ENCODE data around the gene C1orf74. TPM values are rescaled to one million over a fixed set of nuclear protein-coding genes. Genes with fewer than 3 reads are reported as not detected.

C1orf74 gene
- 4.7 TPM for polyA plus RNA-seq (2013, experiment 1 of 4)
- 5.5 TPM for polyA plus RNA-seq (2013, experiment 2 of 4)
- 3.4 TPM for polyA plus RNA-seq (2013, experiment 3 of 4)
- polyA plus RNA-seq (2013, experiment 4 of 4): 4.0 TPM

GRCh38 chr1:209784265-209785169, at the start of gene C1orf74:
C1orf74 (minus strand) TSS chr1:209784559; CDS start chr1:209783634, 925 bp downstream.
- Histone ChIP-seq H3K4me3 (ENCODE audit: insufficient read depth, low read depth, low read length) (peak within 1 kb of the TSS; percentile 55), H3K27me3 (ENCODE audit: control insufficient read depth, insufficient read depth, low read length, poor library complexity, severe bottlenecking) (peaks cover 43% of the 10 kb centered on the region), H3K4me1 (ENCODE audit: control insufficient read depth, insufficient read depth, low read length) (peaks cover 6% of the 10 kb centered on the region), H3K9me3 (ENCODE audit: control insufficient read depth, low read length) (no peaks in the 10 kb centered on the region), H3K36me3 (ENCODE audit: control insufficient read depth, insufficient read depth, low read length) (no peaks in the 10 kb centered on the region), H3K27ac (ENCODE audit: insufficient read depth, low read depth, low read length, poor library complexity, severe bottlenecking) (no peak within 1 kb of the TSS)
- WGBS, 2 experiments: 7% methylated on average over 46 to 48 of the region's 48 CpGs

GRCh38 chr1:209831615-209832014, 47.3 kb upstream of the C1orf74 start:
- H3K36me3 ChIP-seq (ENCODE audit: control insufficient read depth, insufficient read depth, low read length): peaks cover 32% of the 10 kb centered on the region
- peaks cover 4% of the 10 kb centered on the region for H3K4me1 ChIP-seq (ENCODE audit: control insufficient read depth, insufficient read depth, low read length)
- no peaks in the 10 kb centered on the region for H3K27me3 ChIP-seq (ENCODE audit: control insufficient read depth, insufficient read depth, low read length, poor library complexity, severe bottlenecking)
- WGBS, 2 experiments: 100% methylated on average over 1 of the region's 1 CpG; no CpG with 5 or more reads in 1 of the 2 experiments
- no peak overlapping the region for H3K4me3 ChIP-seq (ENCODE audit: insufficient read depth, low read depth, low read length)
- H3K9me3 ChIP-seq (ENCODE audit: control insufficient read depth, low read length): no peaks in the 10 kb centered on the region
- no peak overlapping the region for H3K27ac ChIP-seq (ENCODE audit: insufficient read depth, low read depth, low read length, poor library complexity, severe bottlenecking)

- peaks cover 28% of the 10 kb centered on the region for H3K36me3 ChIP-seq (ENCODE audit: control insufficient read depth, insufficient read depth, low read length)
- no peak overlapping the region for H3K4me3 ChIP-seq (ENCODE audit: insufficient read depth, low read depth, low read length)
- H3K4me1 ChIP-seq (ENCODE audit: control insufficient read depth, insufficient read depth, low read length): peaks cover 4% of the 10 kb centered on the region
- H3K27ac ChIP-seq (ENCODE audit: insufficient read depth, low read depth, low read length, poor library complexity, severe bottlenecking): no peak overlapping the region
- H3K27me3 ChIP-seq (ENCODE audit: control insufficient read depth, insufficient read depth, low read length, poor library complexity, severe bottlenecking): no peaks in the 10 kb centered on the region
- WGBS, 2 experiments: 97 to 99% methylated on average over 3 of the region's 3 CpGs
- no peaks in the 10 kb centered on the region for H3K9me3 ChIP-seq (ENCODE audit: control insufficient read depth, low read length)
Measured at GRCh38 chr1:209830722-209831121, 46.4 kb upstream of the C1orf74 start.

- Histone ChIP-seq H3K27ac (ENCODE audit: insufficient read depth, low read depth, low read length, poor library complexity, severe bottlenecking) (no peak overlapping the region), H3K27me3 (ENCODE audit: control insufficient read depth, insufficient read depth, low read length, poor library complexity, severe bottlenecking) (no peaks in the 10 kb centered on the region), H3K4me3 (ENCODE audit: insufficient read depth, low read depth, low read length) (no peak overlapping the region), H3K4me1 (ENCODE audit: control insufficient read depth, insufficient read depth, low read length) (peaks cover 4% of the 10 kb centered on the region), H3K9me3 (ENCODE audit: control insufficient read depth, low read length) (no peaks in the 10 kb centered on the region), H3K36me3 (ENCODE audit: control insufficient read depth, insufficient read depth, low read length) (peaks cover 28% of the 10 kb centered on the region)
- WGBS, 2 experiments: 92 to 99% methylated on average over 2 of the region's 2 CpGs
Measured at GRCh38 chr1:209829716-209830115, 45.4 kb upstream of the C1orf74 start.

- Histone ChIP-seq H3K9me3 (ENCODE audit: control insufficient read depth, low read length) (no peaks in the 10 kb centered on the region), H3K27ac (ENCODE audit: insufficient read depth, low read depth, low read length, poor library complexity, severe bottlenecking) (no peak within 1 kb of the TSS), H3K27me3 (ENCODE audit: control insufficient read depth, insufficient read depth, low read length, poor library complexity, severe bottlenecking) (peaks cover 4% of the 10 kb centered on the region), H3K4me1 (ENCODE audit: control insufficient read depth, insufficient read depth, low read length) (peaks cover 4% of the 10 kb centered on the region), H3K4me3 (ENCODE audit: insufficient read depth, low read depth, low read length) (peak within 1 kb of the TSS; percentile 79), H3K36me3 (ENCODE audit: control insufficient read depth, insufficient read depth, low read length) (peaks cover 11% of the 10 kb centered on the region)
- 30 to 31% methylated on average over 51 of the region's 51 CpGs for WGBS, 2 experiments
Measured at GRCh38 chr1:209827384-209828262, 43.3 kb upstream of the C1orf74 start, which contains the start of gene UTP25. UTP25 (plus strand) TSS chr1:209827972; CDS start chr1:209828064, 92 bp downstream.

- H3K4me3 ChIP-seq (ENCODE audit: insufficient read depth, low read depth, low read length): no peak overlapping the region
- WGBS, 2 experiments: 87% methylated on average over 11 of the region's 11 CpGs
- H3K9me3 ChIP-seq (ENCODE audit: control insufficient read depth, low read length): no peaks in the 10 kb centered on the region
- no peak overlapping the region for H3K27ac ChIP-seq (ENCODE audit: insufficient read depth, low read depth, low read length, poor library complexity, severe bottlenecking)
- peaks cover 6% of the 10 kb centered on the region for H3K36me3 ChIP-seq (ENCODE audit: control insufficient read depth, insufficient read depth, low read length)
- H3K27me3 ChIP-seq (ENCODE audit: control insufficient read depth, insufficient read depth, low read length, poor library complexity, severe bottlenecking): peaks cover 7% of the 10 kb centered on the region
- peaks cover 4% of the 10 kb centered on the region for H3K4me1 ChIP-seq (ENCODE audit: control insufficient read depth, insufficient read depth, low read length)
Measured at GRCh38 chr1:209825591-209826434, 41.5 kb upstream of the C1orf74 start.

- H3K4me3 ChIP-seq (ENCODE audit: insufficient read depth, low read depth, low read length): no peak overlapping the region
- WGBS, 2 experiments: 46 to 50% methylated on average over 12 of the region's 12 CpGs
Measured at GRCh38 chr1:209823143-209824041, 39.0 kb upstream of the C1orf74 start.

GRCh38 chr1:209822706-209823105, 38.3 kb upstream of the C1orf74 start:
- Histone ChIP-seq H3K27me3 (ENCODE audit: control insufficient read depth, insufficient read depth, low read length, poor library complexity, severe bottlenecking) (peaks cover 20% of the 10 kb centered on the region), H3K27ac (ENCODE audit: insufficient read depth, low read depth, low read length, poor library complexity, severe bottlenecking) (no peak overlapping the region), H3K4me1 (ENCODE audit: control insufficient read depth, insufficient read depth, low read length) (no peaks in the 10 kb centered on the region), H3K4me3 (ENCODE audit: insufficient read depth, low read depth, low read length) (no peak overlapping the region), H3K36me3 (ENCODE audit: control insufficient read depth, insufficient read depth, low read length) (no peaks in the 10 kb centered on the region), H3K9me3 (ENCODE audit: control insufficient read depth, low read length) (no peaks in the 10 kb centered on the region)
- 76 to 79% methylated on average over 7 of the region's 7 CpGs for WGBS, 2 experiments

More at GRCh38 chr1:209823143-209824041, 39.0 kb upstream of the C1orf74 start:
- H3K27ac ChIP-seq (ENCODE audit: insufficient read depth, low read depth, low read length, poor library complexity, severe bottlenecking): no peak overlapping the region
- no peaks in the 10 kb centered on the region for H3K9me3 ChIP-seq (ENCODE audit: control insufficient read depth, low read length)
- peaks cover 18% of the 10 kb centered on the region for H3K27me3 ChIP-seq (ENCODE audit: control insufficient read depth, insufficient read depth, low read length, poor library complexity, severe bottlenecking)
- H3K4me1 ChIP-seq (ENCODE audit: control insufficient read depth, insufficient read depth, low read length): no peaks in the 10 kb centered on the region
- no peaks in the 10 kb centered on the region for H3K36me3 ChIP-seq (ENCODE audit: control insufficient read depth, insufficient read depth, low read length)

All from ectodermal cell (in vitro differentiated cells).